Skin of body (tissue), 2 donors: Measurements from ENCODE around the gene CBR3. TPM values are rescaled to one million over a fixed set of nuclear protein-coding genes. Genes with fewer than 3 reads are reported as not detected.

Experiments
- DNase-seq: peaks from one replicate; lab custom pipeline; 2025; lab: John Stamatoyannopoulos, UW
- total RNA-seq: library from RNA; depleted of rRNA; stranded (reverse); fragments of >200 nt; gene quantifications from one replicate; pipeline ENCODE4 v1.2.3, GENCODE V29; 2014

CBR3 gene
- total RNA-seq, 1 donor from 2014 or later, result 2.4 TPM

DNA sequence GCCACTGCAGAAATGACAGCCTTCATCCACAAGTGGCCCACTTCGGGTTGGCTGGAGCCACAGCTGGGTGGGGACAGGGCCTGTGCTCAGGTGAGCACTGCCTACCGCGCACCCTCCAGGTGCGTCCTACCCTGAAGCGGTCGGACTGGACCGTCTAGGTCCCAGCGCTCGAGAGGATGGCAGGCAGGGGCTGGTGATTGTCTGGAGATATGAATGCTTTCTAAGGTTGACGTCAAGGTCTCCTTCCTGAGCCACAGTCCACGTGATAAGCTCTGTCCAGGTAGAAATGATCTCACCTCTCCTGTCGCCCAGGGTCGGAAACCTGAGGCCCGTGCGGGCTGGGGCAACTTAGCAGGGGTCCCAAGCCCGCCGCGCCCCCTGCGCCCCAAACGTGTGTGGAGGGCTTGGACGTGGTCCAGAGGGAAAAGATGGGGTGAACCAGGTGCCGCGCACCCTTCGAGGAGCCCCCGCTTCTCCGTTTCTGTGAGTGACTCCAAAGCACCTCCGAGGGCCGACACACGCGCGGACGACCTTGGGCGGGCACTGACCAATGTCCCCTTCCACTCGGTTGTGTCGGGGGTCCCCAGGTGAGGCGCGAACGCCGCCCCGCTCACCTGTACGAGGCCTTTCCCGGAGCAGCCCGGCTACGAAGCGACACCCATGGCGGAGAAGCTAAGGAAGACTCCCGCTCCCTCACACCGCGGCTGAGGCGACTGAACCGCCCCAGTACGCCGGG is 20.9 kb downstream of the CBR3 start:
- DNase-seq, result no peak

DNA sequence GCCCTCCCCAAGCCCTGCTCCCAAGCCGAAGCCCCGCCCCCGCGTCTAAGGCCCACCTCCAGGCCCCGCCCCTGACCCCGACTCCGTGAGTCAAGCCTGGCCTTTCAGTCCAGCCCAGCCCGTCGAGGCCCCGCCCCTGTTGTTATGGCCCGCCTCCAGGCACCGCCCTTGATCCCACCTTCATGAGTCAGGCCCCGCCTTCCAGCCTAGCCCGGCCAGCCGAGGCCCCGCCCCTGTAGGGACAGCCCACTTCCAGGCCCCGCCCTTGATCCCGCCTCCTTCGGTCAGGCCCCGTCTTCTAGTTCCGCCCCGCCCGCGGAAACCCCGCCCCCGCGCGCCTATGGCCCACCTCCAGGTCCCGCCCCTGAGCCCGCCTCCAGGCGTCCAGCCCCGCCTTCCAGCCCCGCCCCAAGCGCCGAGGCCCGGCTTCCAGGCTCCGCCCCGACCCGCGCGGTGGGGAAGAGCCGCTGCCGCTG is 21.5 kb downstream of the CBR3 start:
- DNase-seq, result peak; percentile 98

DNA sequence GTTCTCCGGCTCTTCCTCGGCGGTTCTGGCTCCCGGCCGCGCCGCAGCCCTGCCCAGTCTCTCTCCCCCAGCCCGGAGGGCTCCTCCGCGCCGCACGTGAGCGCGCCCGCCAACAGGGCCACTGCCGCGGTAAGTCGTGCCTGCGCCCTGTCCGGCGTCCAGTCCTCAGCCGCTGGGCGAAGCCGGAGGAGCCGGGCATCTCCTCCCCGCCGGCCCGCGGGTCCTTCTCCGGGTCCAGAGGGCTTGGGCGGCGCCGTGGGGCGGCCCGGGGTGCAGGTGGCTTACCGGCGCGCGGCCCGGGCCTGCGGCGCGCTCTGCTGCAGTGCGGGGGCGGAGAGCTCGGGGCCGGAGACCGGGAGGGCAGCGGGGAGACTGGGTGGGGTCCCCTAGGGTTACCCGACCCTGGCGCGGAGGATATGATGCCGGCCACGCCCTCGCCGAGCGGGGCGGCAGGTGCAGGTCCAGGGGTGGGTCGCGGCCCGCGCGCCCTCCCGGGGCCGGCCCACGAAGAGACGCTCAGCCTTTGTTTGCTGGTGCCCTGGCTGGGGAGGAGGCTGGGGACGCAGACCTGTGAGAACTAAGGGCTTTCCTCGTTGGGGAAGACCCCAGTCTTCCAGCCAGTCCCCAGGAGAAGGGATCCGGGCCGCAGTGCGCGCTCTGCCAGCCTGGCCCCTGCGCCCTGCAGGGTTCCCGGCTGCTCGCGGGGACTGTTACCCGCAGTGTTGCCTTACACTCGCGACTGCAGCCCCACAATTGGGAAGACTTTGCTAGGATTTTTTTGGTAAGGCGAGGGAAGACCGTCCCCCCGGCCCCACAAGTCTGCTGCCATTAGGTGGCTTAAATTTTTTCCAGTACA is 22.2 kb downstream of the CBR3 start, which contains the start of gene DOP1B:
TSS of gene DOP1B (plus strand) at position 10 of the 856 bp plus-strand sequence. CDS start 7,910 bp downstream, outside the sequence.
- no peak for DNase-seq

DNA sequence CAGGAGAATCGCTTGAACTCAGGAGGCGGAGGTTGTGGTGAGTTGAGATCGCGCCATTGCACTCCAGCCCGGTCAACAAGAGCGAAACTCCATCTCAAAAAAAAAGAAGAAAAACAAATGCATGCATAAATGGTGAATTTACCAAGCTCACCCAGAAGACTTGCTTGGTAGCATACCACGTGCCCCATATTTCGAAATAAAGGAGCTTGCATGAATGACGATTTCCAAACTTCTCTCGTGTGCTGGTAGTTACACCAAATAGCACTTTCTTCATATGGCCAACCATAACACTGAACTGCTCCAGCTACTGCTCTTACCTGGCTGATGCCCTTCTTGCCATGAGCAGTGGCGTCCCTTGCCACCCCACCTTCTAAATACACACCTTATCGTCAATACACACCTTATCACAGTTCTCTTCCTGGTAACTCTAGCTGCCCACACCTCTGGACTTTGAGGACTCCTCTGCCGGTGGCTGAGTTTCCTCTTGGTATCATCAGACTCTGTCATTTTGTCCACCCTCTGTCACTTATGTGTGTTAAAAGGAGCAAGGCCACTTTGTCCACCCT is 24.6 kb downstream of the CBR3 start:
- no peak for DNase-seq

DNA sequence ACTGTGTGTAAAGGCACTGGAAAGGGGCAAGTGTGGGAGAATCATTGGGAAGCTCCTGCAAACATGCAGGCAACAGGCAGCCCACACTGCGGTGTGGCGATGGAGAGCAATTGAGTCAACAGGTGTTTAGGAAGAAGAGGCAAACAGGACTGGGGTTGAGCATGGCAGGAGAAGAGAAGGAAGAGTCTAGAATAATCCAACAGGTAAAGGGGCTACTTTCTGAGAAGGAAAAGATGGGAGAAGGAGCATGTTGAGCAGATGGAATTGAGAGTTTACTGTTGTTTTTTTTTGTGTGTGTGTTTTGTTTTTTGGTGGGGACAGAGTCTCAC is 25.9 kb downstream of the CBR3 start:
- DNase-seq, result no peak

DNA sequence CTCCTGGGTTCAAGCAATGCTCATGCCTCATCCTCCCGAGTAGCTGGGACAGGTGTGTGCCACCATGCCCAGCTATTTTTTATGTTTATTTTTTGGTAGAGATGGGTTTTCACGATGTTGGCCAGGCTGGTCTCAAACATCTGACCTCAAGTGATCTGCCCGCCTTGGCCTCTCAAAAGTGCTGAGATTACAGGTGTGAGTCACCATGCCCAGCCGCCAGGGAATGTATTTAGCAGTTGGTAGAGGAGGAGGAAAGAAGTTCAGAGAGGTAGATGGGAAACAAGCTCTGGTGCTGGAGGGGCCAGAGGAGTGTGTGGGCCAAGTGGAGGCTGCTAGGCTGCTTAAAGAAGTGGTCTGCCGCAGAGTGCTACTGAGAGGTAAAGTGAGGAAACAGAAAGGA is 27.8 kb downstream of the CBR3 start:
- no peak for DNase-seq

DNA sequence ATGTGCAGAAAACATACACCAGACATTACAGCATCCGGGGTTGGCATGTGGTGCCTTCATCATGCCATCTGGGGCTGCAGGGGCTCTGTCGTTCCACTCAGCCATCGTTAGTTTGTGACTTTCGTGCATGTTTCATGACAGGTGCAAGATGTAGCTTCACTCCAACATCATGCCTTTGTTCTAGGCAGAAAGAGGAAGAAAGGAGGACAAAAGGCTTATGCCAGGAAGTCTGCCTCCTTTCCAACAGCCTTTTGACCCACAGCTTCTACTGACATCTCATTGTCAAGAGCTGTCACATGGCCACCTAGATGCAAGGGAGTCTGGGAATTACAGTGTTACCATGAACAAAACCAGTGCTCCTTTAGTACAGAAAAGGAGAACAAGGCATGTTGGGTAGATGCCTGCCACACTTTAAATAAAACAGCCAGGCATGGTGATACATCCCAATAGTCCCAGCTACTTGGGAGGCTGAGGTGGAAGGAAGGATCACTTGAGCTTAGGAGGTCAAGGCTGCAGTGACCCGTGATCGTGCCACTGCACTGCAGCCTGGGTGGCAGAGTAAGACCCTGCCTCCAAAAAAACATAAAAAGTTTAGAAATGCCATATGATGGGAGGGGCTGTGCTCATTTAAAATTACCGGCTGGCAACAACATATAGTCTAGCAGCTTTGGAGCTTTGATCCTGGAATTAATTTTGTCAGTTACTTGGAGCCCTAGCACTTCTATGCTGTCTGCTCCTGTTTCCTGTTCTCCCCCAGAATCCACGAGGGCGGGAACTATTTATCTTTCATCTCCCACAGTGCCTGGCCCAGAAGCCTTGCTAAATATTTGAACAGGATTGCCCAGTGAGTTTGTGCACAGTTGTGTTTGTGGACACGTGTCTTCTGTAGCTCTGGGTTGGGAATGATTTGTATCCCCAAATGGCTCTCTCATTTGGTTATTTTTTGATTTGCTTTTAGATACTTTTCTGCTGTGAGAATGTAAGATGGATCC is 29.2 kb downstream of the CBR3 start:
- DNase-seq, result no peak

DNA sequence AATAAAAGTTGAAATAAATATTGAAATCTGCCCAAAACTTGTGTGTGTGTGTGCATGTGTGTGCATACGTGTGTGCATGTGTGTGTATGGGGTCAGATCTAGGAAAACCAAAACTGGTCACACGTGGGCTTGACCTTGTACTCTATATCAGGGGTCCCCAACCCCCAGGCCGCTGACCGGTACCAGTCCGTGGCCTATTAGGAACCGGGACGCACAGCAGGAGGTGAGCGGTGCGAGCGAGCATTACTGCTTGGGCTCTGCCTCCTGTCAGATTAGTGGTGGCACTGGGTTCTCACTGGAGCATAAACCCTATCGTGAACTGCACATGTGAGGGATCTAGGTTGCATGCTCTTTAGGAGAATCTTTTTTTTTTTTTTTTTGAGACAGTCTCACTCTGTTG is 30.5 kb downstream of the CBR3 start:
- no peak for DNase-seq

DNA sequence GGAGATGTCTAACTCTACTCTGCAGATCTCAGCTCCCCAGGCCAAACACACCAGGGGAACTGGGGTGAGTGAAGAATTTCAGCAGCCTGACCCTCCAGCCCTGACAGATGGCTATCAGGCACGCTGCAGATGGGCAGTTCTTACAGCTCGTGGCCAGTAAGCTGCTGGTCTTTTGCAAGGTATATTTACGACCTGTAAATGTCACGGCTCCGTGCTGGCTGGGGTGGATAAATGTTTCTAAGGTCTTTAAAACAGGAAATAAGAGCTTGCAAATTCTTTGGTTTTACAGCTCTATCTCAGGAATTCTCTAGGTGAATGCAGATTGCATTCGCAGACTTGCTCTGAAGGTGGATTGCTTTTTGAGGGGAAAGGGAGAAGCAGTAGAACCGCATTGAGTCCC is 31.8 kb downstream of the CBR3 start:
- no peak for DNase-seq

DNA sequence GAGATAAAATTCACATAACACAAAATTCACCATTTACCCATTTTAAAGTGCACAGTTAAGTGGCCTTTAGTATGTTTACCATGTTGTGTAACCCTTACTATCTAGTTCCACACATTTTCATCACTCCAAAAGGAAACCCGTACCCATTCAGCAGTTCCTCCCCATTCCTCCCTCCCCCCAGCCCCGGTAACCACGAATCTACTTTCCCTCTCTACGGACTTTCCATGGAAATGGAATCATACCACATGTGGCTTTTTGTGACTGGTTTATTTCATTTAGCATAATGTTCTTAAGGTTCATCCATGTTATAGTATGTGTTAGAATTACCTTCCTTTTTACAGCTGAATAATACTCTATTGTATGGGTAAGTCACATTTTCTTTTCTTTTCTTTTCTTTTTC is 32.7 kb downstream of the CBR3 start:
- DNase-seq, result no peak

DNA sequence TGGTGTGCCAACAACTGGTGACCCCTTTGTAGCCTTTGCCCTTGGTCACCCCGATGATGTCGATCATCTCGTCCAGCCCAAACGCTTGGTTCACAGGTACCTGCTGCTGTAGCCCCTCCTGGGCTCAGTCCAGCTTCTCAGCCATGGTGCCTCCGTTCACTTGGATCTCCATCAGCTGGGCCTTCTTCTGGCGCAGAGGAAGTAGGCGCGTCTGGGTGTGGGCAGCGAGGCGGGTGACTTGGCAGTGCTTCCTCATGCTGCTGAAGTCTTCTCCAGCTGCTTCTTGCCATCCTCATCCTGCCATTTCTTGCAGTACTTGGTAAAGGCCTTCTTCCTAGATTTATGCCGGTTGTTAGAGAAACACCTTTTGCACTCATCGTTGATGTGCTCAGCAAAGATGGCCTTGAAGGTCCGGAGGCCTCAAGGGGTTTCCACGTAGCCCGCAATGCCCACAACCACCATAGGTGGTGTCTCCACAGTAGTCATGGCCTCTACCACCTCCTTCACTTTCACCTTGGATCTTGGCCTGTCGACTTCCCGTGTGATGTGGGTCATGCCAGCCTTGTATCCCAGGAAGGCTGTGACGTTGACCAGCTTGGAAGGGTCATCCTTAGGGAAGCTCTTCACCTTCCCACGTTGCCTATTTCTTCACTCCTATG is 34.7 kb downstream of the CBR3 start:
- DNase-seq, result no peak

DNA sequence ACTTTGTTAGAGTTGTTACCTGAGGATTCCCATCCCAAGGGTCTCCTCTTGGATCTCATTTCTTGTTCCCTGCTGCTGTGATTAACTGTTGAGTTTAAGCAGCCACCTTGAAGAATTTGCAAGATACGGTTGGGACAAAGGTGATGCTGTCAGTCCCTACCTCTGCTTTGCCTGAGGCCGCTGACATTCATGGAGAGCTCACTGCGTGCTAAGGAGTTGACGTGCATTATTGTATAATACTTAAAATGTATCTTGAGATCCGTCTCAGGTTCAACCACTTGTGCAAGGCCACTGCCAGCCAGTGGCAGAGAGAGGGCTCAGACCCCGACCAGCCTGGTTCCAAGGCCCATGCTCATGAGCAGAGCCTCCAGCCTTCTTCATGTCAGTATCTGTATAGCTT is 35.9 kb downstream of the CBR3 start:
- no peak for DNase-seq

DNA sequence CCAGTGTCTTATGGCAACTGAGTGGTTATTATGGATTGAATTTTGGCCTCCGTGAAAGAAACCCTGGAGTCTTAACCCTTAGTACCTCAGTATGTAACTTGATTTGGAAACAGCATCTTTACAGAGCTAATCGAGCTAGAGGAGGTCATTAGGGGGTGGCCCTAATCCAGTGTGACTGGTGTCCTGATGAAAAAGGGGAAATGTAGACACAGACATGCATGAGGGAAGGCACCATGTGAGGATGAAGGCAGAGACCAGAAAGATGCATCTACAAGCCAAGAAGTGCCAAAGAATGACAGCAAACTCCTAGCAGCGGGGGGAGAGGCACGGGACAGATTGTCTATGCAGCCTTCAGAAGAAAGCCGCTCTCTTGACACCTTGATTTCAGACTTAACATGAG is 36.5 kb downstream of the CBR3 start:
- DNase-seq, result no peak

DNA sequence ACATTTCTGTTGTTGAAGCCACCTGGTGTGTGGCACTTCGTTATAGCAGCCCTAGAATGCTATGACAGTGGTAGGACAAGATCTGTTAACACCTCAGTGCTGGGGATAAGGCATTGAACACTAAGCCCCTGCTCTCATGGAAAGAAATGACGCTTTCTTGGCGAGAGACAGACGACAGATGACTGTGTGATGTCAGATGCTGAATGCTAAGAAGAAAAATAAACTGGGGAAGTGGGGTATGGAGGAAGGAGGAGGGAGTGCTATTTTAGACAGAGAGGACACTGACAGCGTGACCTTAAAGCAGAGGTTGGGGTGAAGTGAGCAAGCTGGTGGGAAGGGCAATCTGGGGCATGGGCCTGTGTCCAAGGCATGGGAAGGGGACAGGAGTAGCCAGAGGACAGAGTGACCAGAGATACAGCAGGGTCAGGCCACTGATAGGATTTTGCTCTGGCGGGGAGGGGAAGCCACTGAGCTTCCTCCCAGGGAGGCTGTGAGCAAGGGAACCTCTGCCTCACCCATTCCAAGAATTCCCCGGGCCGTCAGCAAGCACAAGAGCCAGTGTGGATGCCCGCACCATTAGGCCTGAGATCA is 37.0 kb downstream of the CBR3 start:
- no peak for DNase-seq

DNA sequence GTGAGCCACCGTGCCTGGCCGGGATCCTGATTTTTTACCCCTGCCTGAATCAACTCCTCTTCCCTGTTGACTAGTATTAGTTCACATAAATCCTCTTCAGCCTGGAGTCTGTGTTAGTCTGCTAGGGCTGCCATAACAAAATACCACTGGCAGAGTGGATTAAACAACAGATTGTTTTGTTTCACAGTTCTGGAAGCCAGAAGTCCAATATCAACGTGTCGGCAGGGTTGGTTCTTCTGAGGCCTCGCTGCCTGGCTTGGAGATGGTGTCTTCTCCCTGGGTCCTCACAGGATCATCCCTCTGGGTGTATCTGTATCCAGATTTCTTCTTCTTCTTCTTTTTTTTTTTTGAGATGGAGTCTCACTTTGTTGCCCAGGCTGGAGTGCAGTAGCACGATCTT is 39.9 kb downstream of the CBR3 start:
- DNase-seq, result no peak

DNA sequence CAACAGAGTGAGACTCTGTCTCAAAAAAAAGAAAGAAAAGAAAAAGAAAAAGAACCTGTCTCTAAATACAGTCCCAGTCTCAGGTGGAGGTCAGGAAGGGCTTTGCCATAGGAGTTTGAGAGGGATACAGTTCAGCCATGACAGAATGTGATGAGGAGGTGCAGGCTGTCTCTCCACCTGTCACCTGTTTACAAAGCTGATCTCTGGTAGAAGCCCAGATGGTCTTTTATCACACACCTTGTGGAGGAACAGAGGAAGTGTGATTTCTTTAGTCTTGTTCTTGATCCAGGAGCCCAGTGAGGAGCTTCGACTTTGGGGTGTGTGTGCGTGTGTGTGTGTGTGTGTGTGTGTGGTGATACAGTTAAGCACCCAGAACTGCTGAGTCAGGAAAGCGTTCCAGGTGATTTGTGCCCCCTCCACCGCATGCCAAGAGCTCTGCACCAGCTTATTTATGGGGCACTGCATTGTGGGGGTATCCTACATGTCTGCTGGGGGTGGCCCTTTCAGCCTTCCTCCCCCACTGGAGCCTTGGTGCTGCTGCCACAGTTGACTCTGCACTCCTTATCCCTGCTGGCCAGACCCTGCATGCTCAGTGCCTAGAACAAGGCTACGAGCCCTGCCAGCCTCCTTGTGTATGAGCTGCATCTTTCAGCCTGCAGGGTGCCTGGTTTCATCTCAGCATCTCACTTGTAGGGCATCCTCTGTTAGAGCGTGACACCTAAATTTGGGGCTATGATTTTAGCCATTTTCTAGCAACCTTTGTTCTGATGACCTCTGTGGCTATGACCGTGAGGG is 41.1 kb downstream of the CBR3 start:
- DNase-seq, result no peak

DNA sequence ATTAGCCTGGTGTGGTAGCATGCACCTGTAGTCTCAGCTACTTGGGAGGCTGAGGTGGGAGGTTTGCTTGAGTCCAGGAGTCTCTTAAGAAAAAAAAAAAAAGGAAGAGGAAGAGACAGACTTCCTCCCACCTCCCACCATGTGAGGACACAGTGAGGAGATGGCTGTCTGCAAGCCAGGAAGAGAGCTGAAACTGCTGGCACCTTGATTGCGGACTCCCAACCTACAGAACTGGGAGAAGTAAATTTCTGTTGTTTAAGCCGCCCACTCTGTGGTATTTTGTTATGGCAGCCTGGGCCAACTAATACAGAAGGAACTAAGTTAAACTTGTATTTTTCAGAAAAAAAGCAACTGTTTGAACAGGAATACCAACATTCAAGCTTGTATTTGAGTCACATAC is 43.5 kb downstream of the CBR3 start:
- DNase-seq, result no peak

DNA sequence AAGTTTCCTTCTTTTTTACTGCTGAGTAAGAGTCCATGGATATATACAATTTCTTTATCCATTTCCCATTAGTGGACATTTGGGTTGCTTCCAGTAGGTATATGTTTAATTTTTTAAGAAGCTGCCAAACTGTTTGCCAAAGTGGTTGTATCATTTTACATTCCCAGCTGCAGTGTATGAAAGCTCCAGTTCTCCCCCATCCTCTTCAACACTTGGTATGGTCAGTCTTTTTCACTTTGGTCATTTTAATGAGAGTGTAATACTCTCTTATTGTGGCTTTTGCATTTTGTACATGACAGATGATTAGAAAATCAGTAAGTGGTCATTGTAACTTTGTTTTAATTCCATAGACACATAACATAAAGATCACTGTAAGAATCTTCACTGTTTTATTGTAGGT is 44.3 kb downstream of the CBR3 start:
- DNase-seq, result no peak

DNA sequence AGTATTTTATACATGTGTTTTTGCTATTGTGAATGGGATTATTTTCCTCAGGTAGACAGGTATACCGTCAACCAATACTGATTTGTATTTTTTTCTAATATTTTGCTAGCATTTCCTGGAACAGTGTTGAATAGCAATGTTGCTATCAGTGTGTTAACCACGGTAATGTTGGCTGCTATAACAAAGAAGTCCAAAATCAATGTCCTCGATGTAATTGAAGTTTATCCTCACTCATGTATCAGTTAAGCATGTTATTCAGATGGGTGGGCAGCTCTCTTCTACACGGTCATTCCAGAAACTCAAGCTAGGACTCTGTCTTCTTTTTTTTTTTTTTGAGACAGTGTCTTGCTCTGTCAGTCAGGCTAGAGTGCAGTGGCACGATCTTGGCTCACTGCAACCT is 46.1 kb downstream of the CBR3 start:
- no peak for DNase-seq
